ENCODE data around the gene TOX4.

DNA sequence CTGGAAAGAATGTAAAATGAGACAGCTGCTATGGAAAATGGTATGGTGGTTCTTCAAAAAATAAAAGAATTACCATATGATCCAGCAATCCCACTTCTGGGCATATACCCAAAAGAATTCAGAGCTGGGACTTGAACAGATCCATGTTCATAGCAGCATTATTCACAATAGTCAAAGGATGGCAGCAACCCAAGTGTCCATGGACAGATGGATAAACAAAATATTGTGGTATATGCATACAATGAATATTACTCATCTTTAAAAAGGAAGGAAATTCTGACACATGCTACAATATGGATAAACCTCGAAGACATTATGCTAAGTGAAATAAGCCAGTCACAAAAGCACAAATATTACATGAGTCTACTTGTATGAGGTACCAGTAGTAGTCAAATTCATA lies 9.4 kb upstream of the TOX4 start:
- TF ChIP-seq, protein P1, sequence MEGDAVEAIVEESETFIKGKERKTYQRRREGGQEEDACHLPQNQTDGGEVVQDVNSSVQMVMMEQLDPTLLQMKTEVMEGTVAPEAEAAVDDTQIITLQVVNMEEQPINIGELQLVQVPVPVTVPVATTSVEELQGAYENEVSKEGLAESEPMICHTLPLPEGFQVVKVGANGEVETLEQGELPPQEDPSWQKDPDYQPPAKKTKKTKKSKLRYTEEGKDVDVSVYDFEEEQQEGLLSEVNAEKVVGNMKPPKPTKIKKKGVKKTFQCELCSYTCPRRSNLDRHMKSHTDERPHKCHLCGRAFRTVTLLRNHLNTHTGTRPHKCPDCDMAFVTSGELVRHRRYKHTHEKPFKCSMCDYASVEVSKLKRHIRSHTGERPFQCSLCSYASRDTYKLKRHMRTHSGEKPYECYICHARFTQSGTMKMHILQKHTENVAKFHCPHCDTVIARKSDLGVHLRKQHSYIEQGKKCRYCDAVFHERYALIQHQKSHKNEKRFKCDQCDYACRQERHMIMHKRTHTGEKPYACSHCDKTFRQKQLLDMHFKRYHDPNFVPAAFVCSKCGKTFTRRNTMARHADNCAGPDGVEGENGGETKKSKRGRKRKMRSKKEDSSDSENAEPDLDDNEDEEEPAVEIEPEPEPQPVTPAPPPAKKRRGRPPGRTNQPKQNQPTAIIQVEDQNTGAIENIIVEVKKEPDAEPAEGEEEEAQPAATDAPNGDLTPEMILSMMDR (IDR thresholded peaks at IDR 0.05): no peak
- TF ChIP-seq POLR2A (IDR thresholded peaks at IDR 0.05) (no peak), POLR2AphosphoS5 (IDR thresholded peaks at IDR 0.05) (no peak)
